ENCODE results near the gene ATP8A1. TPM values are rescaled to one million over a fixed set of nuclear protein-coding genes. Genes with fewer than 3 reads are reported as not detected.

Gene ATP8A1
- total RNA-seq, 1 donor from 2014 or later: 14.6 TPM

DNA sequence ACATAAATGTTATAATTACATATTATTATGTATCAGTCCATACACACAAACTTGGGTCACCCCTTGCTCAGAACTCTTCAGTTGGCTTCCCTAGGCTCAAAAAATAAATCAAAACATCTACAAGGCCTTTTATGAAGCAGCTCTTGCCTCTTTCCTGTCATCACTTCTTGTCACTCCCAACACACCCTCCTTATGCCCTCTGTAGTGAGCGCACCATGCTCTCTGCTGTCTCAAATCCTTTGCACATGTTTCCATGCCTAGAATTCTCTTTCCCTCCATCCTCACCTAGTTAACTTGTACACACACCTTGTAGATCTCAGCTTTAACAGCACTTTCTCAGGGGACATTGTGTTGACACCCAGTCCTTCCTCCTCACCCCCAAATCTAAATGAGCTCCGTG lies 53.0 kb downstream of the ATP8A1 start:
- intact Hi-C loops (cut with DNase I): no loop called here
- ATAC-seq: no peak
- DNase-seq (ENCODE audit: missing footprints): no peak

DNA sequence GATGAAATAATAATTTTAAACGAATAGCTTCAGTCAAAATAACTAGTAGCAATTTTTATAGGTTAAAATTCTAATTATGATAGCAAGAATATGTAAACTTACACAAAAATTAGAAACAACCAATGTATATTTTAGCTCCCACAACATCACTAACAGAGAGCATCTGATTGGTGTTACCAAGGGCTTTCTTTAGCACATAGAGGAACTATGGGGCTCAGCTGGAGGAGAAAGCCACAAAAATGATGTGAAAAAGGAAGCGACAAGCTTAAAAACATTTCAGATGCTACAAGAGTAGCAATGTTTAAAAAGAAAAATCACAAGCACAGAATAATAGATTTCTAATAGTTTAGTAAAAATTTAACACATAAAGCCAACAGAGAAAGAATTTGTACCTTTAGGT lies 56.3 kb downstream of the ATP8A1 start:
- intact Hi-C loops (cut with DNase I): no loop called here
- no peak for DNase-seq (ENCODE audit: missing footprints)
- ATAC-seq: no peak

DNA sequence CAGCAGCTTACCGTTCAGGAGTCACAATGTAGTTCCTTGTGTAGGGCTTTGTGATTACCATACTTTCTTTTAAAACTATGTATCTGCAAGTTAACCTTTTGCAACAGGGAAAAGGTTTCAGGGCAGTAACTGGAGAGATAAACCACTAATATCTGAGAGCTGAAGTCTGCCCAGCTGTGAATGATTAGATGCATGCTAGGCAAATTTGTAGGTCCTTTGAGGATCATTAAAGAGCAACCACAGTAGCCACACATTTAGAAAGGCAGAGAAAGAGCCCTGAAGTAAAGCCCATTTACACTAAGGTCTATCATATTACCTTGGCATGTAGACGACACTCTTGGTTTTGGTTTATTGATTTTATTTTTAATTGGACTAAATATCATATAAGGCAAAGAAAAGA lies 60.0 kb downstream of the ATP8A1 start:
- DNase-seq (ENCODE audit: missing footprints) (no peak), ATAC-seq (no peak)
- intact Hi-C loops (cut with DNase I): no loop called here

DNA sequence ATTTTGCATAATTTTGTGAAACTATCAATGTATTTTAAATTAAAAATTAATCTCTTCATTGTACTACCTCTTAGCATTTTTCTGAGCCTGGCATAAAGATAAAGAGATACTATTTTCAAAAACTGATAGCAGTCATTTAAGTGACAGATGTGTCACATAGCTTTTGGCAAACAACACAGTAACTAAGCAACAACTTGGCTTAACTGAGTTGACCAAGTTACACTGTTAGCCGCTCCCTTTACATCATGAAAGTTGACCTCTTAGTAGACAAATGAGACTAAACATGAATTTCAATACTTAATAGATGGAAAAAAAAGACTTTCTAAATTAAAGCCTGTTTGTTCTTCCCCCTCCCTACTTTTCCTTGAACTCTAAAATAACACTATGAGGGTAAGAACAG lies 62.0 kb downstream of the ATP8A1 start:
- ATAC-seq: no peak
- intact Hi-C loops (cut with DNase I): no loop called here
- DNase-seq (ENCODE audit: missing footprints): no peak

DNA sequence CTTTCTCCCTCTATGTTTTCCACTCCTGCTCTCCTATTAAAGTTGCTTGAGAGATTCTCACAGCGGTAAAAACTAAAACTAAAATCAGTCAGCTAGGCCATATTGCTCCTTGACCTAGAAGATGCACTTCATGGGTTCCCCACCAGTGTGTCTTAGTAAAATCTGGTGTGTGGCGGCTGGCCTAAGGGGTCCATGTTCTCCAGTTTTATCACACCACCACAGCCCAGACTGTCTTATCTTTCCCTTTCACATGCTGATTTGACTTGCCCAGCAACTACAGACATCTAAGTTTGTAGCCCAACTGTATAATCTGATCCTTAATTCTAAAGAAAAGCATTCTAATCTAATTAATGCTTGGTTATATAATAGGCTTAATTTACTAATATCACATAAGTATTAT lies 68.0 kb downstream of the ATP8A1 start:
- intact Hi-C loops (cut with DNase I): no loop called here
- ATAC-seq: no peak
- DNase-seq (ENCODE audit: missing footprints): no peak

DNA sequence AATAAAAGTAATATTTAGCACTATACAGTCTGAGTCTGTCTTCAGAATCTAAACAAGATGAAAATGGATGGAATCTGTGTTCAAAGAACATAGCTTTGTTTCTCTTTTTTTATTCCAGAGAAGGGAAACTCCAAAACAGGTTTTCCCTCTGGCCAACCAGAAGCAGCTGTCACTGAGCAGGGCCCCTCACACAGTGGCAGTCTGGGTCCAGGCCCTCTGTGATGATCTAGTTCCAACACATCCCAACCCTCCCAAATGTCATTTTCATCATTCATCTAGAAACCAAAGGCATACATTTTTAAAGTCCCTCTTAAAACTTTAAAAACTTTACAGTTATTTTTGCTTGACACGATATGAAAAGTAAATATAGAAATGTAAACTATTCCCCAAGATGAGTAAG lies 70.1 kb downstream of the ATP8A1 start:
- ATAC-seq (no peak), DNase-seq (ENCODE audit: missing footprints) (no peak)
- intact Hi-C loops (cut with DNase I): no loop called here

DNA sequence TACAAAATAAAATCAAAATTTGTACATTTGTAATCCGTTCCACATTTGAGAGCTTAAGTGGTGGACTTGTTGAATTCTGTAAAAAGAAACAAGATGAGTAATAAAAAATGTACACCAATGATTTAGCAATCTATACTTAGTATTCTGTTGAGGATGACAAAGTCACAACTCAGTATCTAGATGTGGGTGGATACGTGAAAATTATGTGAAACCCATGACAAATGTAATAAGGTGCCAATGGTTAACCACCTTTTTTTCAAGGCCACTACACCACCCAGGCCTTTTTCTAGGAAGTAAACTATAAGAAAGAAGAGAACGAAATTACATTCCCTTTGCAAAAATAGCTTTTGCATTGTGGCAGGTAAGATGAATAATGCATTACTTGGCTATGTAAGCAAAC lies 77.0 kb downstream of the ATP8A1 start:
- DNase-seq (ENCODE audit: missing footprints): no peak
- intact Hi-C loops (cut with DNase I): no loop called here
- no peak for ATAC-seq

DNA sequence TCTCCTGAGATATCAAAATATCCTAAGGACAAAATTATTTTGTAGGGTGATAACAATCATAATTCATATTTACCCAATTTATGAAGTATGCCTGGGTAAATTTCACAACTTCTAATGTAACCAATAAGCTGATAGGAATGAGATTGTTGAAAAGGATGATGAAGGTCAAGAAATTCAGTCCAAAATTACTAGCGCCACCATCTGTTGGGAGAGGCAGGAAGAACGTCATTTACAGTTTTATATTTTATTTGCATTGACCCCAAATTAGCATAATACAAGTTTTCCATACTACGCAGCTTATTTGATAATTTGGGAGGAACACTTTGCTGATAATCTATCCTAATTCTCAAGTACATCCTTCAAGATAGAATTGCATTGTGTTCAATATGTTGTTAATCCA lies 78.7 kb downstream of the ATP8A1 start:
- intact Hi-C loops (cut with DNase I): no loop called here
- ATAC-seq: no peak
- no peak for DNase-seq (ENCODE audit: missing footprints)

DNA sequence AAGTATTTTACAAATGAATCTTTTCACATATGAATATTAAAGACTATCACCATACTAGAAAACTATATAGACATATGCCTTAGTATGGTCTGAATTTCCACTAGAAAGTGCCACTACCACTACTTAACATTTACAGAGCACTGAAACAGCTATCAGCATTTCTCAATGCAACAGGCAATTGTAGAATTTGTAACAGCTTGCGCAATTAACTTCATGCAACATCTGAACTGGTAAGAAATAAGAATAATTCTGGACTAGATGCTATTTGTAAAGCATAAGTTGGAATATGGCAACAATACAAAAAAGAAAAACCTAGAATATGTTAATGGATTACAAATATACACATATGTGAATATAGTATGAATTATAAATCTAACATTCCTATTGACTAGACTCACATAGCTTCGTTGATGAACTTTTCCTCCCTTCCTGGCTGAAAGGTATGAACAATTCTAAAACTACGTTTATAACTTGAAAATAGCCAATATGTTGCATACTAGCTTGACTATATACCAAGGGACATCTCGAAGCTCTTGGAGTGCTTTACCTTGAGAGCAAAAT lies 82.0 kb downstream of the ATP8A1 start:
- DNase-seq (ENCODE audit: missing footprints) (no peak), ATAC-seq (no peak)
- intact Hi-C loops (cut with DNase I): loop anchor here (5.0 kb wide), 2 partner anchors 42 to 97 kb away; no protein-coding TSS in a partner anchor

DNA sequence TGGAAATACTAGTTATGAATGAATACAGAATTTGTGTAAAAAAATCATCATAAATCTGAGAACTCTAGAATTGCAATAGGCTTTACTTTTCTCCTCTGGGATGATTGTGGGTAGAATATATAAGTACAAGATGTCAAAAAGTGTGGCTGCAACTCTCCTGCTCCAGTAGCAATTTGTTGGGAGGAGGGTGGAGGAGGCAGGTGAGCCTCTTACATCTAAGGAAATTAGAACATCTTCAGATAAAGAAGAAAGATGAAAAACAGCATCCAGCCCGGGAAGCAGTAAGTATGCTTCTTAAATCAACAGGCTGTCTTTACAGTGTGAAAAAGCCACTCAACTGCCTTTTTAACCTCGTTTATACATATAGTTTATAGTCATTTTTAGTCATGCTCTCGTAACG lies 83.7 kb downstream of the ATP8A1 start:
- DNase-seq (ENCODE audit: missing footprints) (no peak), ATAC-seq (no peak)
- intact Hi-C loops (cut with DNase I): loop anchor here (5.0 kb wide), 2 partner anchors 44 to 99 kb away; no protein-coding TSS in a partner anchor

DNA sequence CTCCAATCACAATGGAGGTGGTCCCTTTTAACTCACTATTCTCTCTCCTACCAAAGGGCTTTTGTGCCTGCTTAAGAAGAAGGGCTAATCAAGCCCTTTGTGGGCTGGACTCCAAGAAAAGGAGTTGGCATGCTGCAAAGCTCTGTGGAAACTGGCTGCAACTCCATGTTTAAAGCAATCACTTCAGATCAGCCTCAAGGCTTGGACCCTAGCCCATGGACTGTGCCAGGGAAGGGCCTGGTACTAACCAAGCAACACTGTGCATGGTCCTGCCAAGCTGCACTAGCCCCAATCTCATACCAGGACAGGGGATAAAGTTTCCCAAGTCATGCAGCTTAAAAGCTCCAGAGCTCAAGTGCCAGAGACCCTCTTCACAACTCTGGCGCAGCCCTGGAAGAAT lies 86.7 kb downstream of the ATP8A1 start:
- ATAC-seq: peak; percentile 98
- intact Hi-C loops (cut with DNase I): loop anchor here (1.0 to 5.0 kb wide), 4 partner anchors 47 to 295 kb away; partner anchors contain the start of gene ATP8A1
- peak; percentile 80 for DNase-seq (ENCODE audit: missing footprints)

DNA sequence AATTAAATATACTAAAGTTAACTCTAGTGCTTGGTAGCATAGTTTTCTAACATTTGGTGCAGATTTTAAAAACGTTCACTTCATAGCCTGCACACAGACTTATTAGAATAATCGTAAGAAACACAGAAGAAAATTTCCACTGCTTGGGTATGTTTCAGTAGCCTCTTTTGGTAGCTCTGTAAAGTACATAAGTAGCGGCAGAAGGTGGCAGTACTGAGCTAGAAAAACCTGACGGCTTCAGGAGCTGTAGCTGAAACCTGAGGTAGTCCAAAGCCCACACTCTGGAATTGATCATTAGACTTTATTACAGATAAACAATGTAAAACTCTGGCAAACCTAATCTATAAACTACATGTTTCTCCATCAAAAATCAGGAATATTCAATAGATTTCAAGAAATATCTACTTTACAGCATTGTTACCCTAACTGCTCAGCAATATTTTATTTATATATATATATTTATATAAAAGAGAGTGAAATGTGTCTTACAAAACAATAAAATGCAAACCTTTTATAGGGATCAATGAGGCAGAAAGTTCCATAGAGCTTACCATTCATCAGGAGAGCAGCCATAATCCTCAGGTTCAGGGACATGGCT lies 88.2 kb downstream of the ATP8A1 start:
- DNase-seq (ENCODE audit: missing footprints) (no peak), ATAC-seq (peak; percentile 72)
- intact Hi-C loops (cut with DNase I): loop anchor here (1.0 kb wide), 1 partner anchor 182 kb away; no protein-coding TSS in a partner anchor

DNA sequence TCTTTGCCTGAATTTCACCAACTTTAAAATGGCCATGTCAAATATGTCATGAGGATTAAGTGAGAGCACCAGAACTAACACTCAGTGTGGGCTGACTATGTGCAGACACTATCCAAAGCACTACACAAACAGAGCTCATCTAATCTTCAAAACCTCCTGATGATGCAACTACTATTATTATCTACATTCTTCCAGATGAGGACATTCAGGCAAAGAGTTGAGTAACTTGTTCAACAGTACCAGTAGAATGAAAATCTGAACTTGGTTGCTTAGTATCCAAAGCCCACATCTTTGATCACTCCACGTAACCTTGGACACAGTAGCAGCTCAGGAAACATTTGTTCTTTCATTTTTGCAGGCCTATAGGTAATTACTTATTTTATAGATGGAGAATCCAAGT lies 90.1 kb downstream of the ATP8A1 start:
- no peak for ATAC-seq
- intact Hi-C loops (cut with DNase I): no loop called here
- no peak for DNase-seq (ENCODE audit: missing footprints)

DNA sequence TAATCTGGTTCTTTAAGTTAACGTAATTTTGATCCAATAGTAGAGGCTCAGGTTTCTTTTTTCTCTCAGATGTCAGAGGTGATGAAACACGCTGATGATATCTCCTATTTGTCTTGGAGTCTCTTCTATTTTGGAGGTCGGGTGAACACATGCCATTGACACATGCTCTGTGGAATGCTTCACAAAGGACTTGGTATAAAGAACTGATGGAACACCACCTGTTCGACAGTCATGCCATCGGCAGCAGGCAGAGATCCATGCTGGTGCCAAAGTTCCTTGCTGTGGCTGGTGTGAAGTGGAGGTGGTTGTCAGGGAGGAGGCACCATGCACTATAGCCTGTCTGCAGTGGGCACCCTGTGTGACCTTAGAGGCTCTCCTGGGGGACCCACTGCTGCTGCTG lies 94.9 kb downstream of the ATP8A1 start:
- DNase-seq (ENCODE audit: missing footprints) (no peak), ATAC-seq (no peak)
- intact Hi-C loops (cut with DNase I): no loop called here

DNA sequence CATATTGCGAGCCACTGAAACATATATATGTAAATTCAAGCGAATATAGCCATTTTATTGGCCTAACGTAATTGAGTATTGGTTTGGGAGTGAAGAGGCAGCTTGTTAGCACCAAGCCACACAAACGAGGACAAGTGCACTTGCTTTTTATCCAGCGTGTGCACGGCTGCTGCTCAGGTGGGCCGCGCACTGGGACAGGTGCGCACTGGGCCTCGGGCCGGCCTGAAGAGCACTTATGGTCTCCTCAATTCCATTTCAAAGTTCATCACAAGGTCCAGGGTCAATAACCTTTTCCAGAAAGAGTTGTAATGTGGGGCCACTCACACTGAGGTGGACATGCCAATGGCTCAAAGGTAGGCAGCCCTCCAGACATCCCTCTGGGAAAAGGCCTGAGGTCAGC lies 95.9 kb downstream of the ATP8A1 start:
- intact Hi-C loops (cut with DNase I): no loop called here
- no peak for DNase-seq (ENCODE audit: missing footprints)
- no peak for ATAC-seq

DNA sequence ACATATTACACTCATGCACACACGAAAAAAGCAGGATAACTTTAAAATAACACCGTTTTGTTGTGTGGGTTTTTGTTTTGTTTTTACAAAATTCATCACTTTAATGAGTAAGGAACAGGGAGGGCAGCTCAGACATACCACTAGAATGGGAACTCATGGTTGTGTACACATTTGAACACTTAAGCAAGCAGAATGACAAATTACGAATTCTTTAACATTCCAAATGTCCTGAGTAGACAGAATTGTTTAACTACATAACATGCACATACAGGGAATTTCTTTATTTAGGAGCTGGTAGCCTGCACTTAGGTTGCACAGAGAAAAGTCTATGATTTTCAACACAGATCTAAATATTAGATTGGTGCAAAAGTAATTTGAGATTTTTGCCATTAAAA lies 96.4 kb downstream of the ATP8A1 start:
- ATAC-seq (no peak), DNase-seq (ENCODE audit: missing footprints) (no peak)
- intact Hi-C loops (cut with DNase I): no loop called here

DNA sequence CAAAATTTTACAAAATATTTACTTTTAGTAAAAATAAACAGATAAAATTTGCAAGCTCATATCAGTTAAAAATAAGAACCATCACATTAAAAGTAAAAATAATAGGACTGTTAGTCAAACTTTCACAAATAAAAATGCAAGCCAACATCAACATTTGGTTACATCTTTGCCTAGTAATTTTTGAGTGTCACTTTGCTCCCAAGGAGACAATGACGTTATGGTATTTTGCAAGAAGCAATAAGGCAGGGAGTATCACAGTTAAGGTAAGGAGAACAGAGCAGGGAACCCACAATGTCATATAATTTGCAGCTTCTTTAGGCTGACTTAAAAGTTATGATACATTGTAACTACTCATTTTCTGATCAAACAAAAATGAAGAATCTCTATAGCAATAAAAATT lies 98.7 kb downstream of the ATP8A1 start:
- intact Hi-C loops (cut with DNase I): no loop called here
- DNase-seq (ENCODE audit: missing footprints) (no peak), ATAC-seq (peak; percentile 44)

DNA sequence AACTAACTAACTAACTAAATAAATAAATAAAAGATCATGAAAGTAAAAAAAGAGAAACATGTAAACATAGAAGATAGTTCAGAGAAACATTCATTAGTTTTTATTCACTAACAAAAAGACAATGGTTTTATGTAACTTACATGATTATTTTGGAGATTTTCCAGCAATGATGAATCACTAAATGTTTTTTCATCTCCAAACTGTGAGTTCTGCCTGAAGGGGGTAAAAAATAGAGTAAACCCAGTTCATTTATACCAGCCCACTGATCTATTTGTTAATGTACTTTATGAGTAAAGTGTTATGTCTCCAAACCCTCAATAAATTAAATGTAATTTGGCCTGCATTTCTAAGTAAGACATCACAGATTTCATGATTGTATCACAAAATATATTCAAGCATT lies 101.1 kb downstream of the ATP8A1 start:
- ATAC-seq (no peak), DNase-seq (ENCODE audit: missing footprints) (no peak)
- intact Hi-C loops (cut with DNase I): no loop called here

DNA sequence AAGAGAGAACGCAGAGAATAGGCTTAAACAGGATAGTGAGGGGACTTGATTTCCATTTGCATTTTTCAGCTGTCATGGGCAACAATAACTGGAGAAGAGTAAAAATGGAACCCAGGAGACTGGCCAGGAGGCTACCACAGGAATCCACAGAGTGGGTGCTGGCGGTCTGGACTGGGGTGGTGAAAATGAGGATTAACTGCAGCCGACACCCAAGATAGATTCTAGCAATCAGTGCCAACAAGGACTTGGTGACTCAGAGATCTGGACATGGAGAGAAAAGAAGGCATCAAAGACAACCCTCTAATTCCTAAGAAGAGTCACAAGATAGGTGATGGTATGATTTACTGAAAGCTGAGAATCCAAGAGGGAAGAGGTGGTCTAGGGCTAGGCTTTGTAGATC lies 102.8 kb downstream of the ATP8A1 start:
- ATAC-seq: no peak
- intact Hi-C loops (cut with DNase I): no loop called here
- no peak for DNase-seq (ENCODE audit: missing footprints)

DNA sequence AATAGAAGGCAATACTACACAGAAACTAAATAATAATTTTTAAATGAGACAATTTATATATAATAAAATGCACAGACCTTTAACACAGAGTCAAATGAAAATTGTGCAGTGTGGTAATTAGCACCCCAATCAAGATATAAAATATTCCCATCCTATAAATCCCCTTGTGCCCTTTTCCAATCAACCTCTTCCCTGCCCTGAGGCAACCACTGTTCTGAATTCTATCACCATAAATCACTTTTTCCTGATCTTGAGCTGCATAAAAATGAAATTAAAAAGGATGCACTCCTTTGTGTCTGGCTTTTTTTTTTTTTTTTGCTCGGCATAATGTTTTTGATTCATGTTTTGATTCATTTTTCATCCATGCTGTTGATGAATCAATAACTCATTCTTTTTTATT lies 107.0 kb downstream of the ATP8A1 start:
- intact Hi-C loops (cut with DNase I): no loop called here
- DNase-seq (ENCODE audit: missing footprints): no peak
- no peak for ATAC-seq

DNA sequence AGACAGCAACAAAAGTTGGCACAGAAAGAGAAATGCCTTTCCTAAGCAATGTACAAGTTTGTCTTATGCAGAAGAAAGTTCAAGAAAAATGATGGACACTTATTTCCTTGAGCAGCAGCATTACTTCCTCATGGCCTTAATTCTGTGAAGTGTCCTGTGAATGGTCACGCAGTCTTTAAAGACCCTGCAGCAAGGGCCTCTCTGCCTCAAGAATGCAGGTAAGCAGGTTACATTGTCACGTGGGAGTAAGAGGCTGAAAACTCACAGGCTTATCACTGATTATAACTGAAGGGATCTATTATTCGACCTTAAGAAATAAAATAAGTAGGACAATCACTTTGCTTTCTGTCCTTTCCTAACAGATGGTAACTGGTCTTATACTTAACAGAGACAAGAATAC lies 109.1 kb downstream of the ATP8A1 start:
- no peak for DNase-seq (ENCODE audit: missing footprints)
- intact Hi-C loops (cut with DNase I): no loop called here
- ATAC-seq: no peak

Data from Right ventricle myocardium inferior (tissue), 1 donor.